CD4-positive, alpha-beta T cell treated with Interleukin-4 for 1 hour (primary cell): ENCODE results near the gene DVL2.
"Not testable (repeated sequence)": the region's sequence is repeated elsewhere in the genome, so short reads cannot be mapped to it uniquely, and the experiment has no call there.

Experiments
- DNase-seq, 2 donors: peaks; one replicate each; pipeline ENCODE4 v3.0.0-alpha.2; 2020 to 2022

Gene DVL2

GRCh38 chr17:7191571-7192270 is 42.6 kb downstream of the DVL2 start:
- peak in 1 of 2 donors; percentile 33 for DNase-seq

- DNase-seq = no peak
Observed at GRCh38 chr17:7191069-7191468, 43.2 kb downstream of the DVL2 start.

GRCh38 chr17:7190276-7190917 is 43.9 kb downstream of the DVL2 start:
- no peak for DNase-seq

GRCh38 chr17:7186241-7186640 is 48.1 kb downstream of the DVL2 start:
- no peak for DNase-seq

- DNase-seq = no peak
Observed at GRCh38 chr17:7184647-7185046, 49.7 kb downstream of the DVL2 start.

GRCh38 chr17:7184091-7184488 is 50.2 kb downstream of the DVL2 start:
- no peak for DNase-seq

- DNase-seq = no peak
Observed at GRCh38 chr17:7183433-7184090, 50.8 kb downstream of the DVL2 start.

GRCh38 chr17:7182101-7182500 is 52.2 kb downstream of the DVL2 start:
- DNase-seq = not testable (repeated sequence)

GRCh38 chr17:7179317-7180254 is 54.7 kb downstream of the DVL2 start, which contains the start of gene ASGR1:
TSS of gene ASGR1 (minus strand) at chr17:7179370. CDS start at chr17:7178563, 807 bp downstream.
- DNase-seq = no peak

GRCh38 chr17:7178973-7179316 is 55.4 kb downstream of the DVL2 start:
- DNase-seq = no peak

- DNase-seq = no peak
Observed at GRCh38 chr17:7177954-7178477, 56.3 kb downstream of the DVL2 start.

- DNase-seq = peak; percentile 70 to 71
Observed at GRCh38 chr17:7177191-7177953, 56.9 kb downstream of the DVL2 start.

- no peak for DNase-seq
Observed at GRCh38 chr17:7176841-7177190, 57.5 kb downstream of the DVL2 start.

- DNase-seq = no peak
Observed at GRCh38 chr17:7176107-7176840, 58.0 kb downstream of the DVL2 start.
